ENCODE measurements around the gene ADH5. TPM values are rescaled to one million over a fixed set of nuclear protein-coding genes. Genes with fewer than 3 reads are reported as not detected.

ADH5 gene
- total and polyA plus RNA-seq, 4 donors, result 90.4 to 190 (median 120) TPM

GRCh38 chr4:99062120-99062519 is 26.5 kb downstream of the ADH5 start:
- no peak for DNase-seq (ENCODE audit: low spot score)
- 80% methylated on average over 4 of the region's 4 CpGs for WGBS

GRCh38 chr4:99061048-99061700 is 27.4 kb downstream of the ADH5 start:
- TF ChIP-seq TAF1 (conservative IDR thresholded peaks at IDR 0.05) (no peak), YY1 (IDR thresholded peaks at IDR 0.05) (no peak), ATF3 (IDR thresholded peaks at IDR 0.05) (no peak), MAX (IDR thresholded peaks at IDR 0.05) (no peak), GABPA (IDR thresholded peaks at IDR 0.05 in 1 of 2, conservative IDR thresholded peaks at IDR 0.05 in 1 of 2) (no peak), HNF4A (conservative IDR thresholded peaks at IDR 0.05) (no peak), REST (IDR thresholded peaks at IDR 0.05) (no peak), RAD21 (IDR thresholded peaks at IDR 0.05) (no peak), HNF4G (IDR thresholded peaks at IDR 0.05) (no peak), CTCF (IDR thresholded peaks at IDR 0.05; ENCODE audit: low read depth, low read length, missing input control) (no peak), FOXA2 (IDR thresholded peaks at IDR 0.05) (no peak), EGR1 (IDR thresholded peaks at IDR 0.05; ENCODE audit: low read depth in 2 of 2) (no peak), FOXA1 (IDR thresholded peaks at IDR 0.05) (no peak), RXRA (IDR thresholded peaks at IDR 0.05) (no peak), JUND (IDR thresholded peaks at IDR 0.05) (no peak), NR2F2 (IDR thresholded peaks at IDR 0.05) (no peak), ZBTB33 (IDR thresholded peaks at IDR 0.05) (no peak), SP1 (IDR thresholded peaks at IDR 0.05) (no peak)
- Histone ChIP-seq H3K27me3 (ENCODE audit: control insufficient read depth in 4 of 4, insufficient read depth in 4 of 4, low read length in 3 of 4) (no peaks in the 10 kb centered on the region), H3K4me1 (ENCODE audit: control insufficient read depth in 4 of 4, insufficient read depth in 4 of 4, low read length in 3 of 4) (peaks cover 0 to 2% (median 0%) of the 10 kb centered on the region in 4 donors), H3K36me3 (ENCODE audit: control insufficient read depth in 4 of 4, insufficient read depth in 3 of 4, low read depth in 1 of 4, low read length in 3 of 4) (peaks cover 0 to 6% (median 2%) of the 10 kb centered on the region in 4 donors), H3K27ac (ENCODE audit: low read depth in 1 of 2, low read length in 2 of 2) (no peak overlapping the region), H3K9me3 (ENCODE audit: control insufficient read depth in 4 of 4, low read length in 3 of 4) (no peaks in the 10 kb centered on the region), H3K9ac (ENCODE audit: low read depth in 1 of 2, low read length in 2 of 2) (no peak overlapping the region), H3K4me3 (ENCODE audit: low read depth in 1 of 3, low read length in 3 of 3) (no peak overlapping the region)
- WGBS, result 94% methylated on average over 8 of the region's 8 CpGs
- DNase-seq (ENCODE audit: low spot score), result no peak

More at GRCh38 chr4:99062120-99062519, 26.5 kb downstream of the ADH5 start:
- H3K36me3 ChIP-seq (ENCODE audit: control insufficient read depth in 4 of 4, insufficient read depth in 3 of 4, low read depth in 1 of 4, low read length in 3 of 4), result peaks cover 0 to 6% (median 2%) of the 10 kb centered on the region in 4 donors
- no peaks in the 10 kb centered on the region for H3K27me3 ChIP-seq (ENCODE audit: control insufficient read depth in 4 of 4, insufficient read depth in 4 of 4, low read length in 3 of 4)
- TF ChIP-seq FOXA2 (IDR thresholded peaks at IDR 0.05) (no peak), FOXA1 (IDR thresholded peaks at IDR 0.05) (no peak), SP1 (IDR thresholded peaks at IDR 0.05) (no peak)
- H3K27ac ChIP-seq (ENCODE audit: low read depth in 1 of 2, low read length in 2 of 2), result no peak overlapping the region
- no peaks in the 10 kb centered on the region for H3K9me3 ChIP-seq (ENCODE audit: control insufficient read depth in 4 of 4, low read length in 3 of 4)
- H3K4me3 ChIP-seq (ENCODE audit: low read depth in 1 of 3, low read length in 3 of 3), result no peak overlapping the region
- H3K4me1 ChIP-seq (ENCODE audit: control insufficient read depth in 4 of 4, insufficient read depth in 4 of 4, low read length in 3 of 4), result peaks cover 0 to 1% (median 0%) of the 10 kb centered on the region in 4 donors
- no peak overlapping the region for H3K9ac ChIP-seq (ENCODE audit: low read depth in 1 of 2, low read length in 2 of 2)

All from liver (tissue), 9 donors.